Sigmoid colon (tissue), 4 donors: ENCODE measurements around the gene ZNF485.

Source experiments
- CTCF ChIP-seq, 4 experiments: fragments of 450-650 bp in 3 of 4; fragments of 200-600 bp in 1 of 4; IDR thresholded peaks; one replicate each; pipeline ENCODE4 v1.5.1; 2016 to 2019; ENCODE audit warnings: antibody characterized with exemption in 4 of 4, mild to moderate bottlenecking in 3 of 4, moderate library complexity in 2 of 4
- EP300 ChIP-seq, 4 donors: sonication (generic); formaldehyde crosslinking; IDR thresholded peaks; one replicate each; pipeline ENCODE4 v1.6.1; 2017; ENCODE audit warnings: antibody characterized with exemption in 4 of 4
- POLR2A ChIP-seq, 2 donors: fragments of 450-650 bp; IDR thresholded peaks; one replicate each; pipeline ENCODE4 v1.6.1; 2016; ENCODE audit warnings: antibody characterized with exemption in 2 of 2, mild to moderate bottlenecking in 2 of 2, moderate library complexity in 2 of 2
- POLR2AphosphoS5 ChIP-seq, 4 donors: sonication (generic); formaldehyde crosslinking; IDR thresholded peaks; one replicate each; pipeline ENCODE4 v1.6.1; 2017; ENCODE audit warnings: antibody characterized with exemption in 4 of 4

- TF ChIP-seq POLR2A (IDR thresholded peaks at IDR 0.05) (no peak), CTCF (IDR thresholded peaks at IDR 0.05) (no peak), POLR2AphosphoS5 (IDR thresholded peaks at IDR 0.05) (no peak), EP300 (IDR thresholded peaks at IDR 0.05) (no peak)
Observed at GRCh38 chr10:43595739-43596298, 10.4 kb upstream of the ZNF485 start.
